Measurements from ENCODE around the gene CLEC10A.

- no peak for TF ChIP-seq CTCF (conservative IDR thresholded peaks at IDR 0.05; ENCODE audit: low read depth in 2 of 2)
- no peak for TF ChIP-seq ZNF331 (CRISPR knock-in tag; IDR thresholded peaks at IDR 0.05; ENCODE audit: low read depth)
- no peak for TF ChIP-seq EZH2 (IDR thresholded peaks at IDR 0.05; ENCODE audit: low read depth, unreplicated experiment)
- no peak for TF ChIP-seq REST (IDR thresholded peaks at IDR 0.05; ENCODE audit: unreplicated experiment)
- TF ChIP-seq EZH2phosphoT487 (IDR thresholded peaks at IDR 0.05; ENCODE audit: unreplicated experiment), result no peak
- TF ChIP-seq ZNF462 (CRISPR knock-in tag; IDR thresholded peaks at IDR 0.05), result no peak
- no peak for TF ChIP-seq POLR2AphosphoS5 (IDR thresholded peaks at IDR 0.05; ENCODE audit: low read depth)
Observed at GRCh38 chr17:7129311-7129710, 49.3 kb upstream of the CLEC10A start.

Data from GM23338 (cell line).